Heart left ventricle (tissue), 16 donors: ENCODE measurements around the gene RNASE8. TPM values are rescaled to one million over a fixed set of nuclear protein-coding genes. Genes with fewer than 3 reads are reported as not detected.

ENCODE experiments used
- ATAC-seq, 4 donors: fragments of 200-7000 bp; cut with Tn5 transposase; one replicate each; pipeline ENCODE4 v1.9.1; 2020 to 2022; ENCODE audit warnings: moderate library complexity in 4 of 4, mild to moderate bottlenecking in 3 of 4, moderate number of reproducible peaks in 1 of 4
- DNase-seq, 5 donors: peaks; one replicate each; pipeline ENCODE4 v3.0.0-alpha.2; 2020
- H3K27ac ChIP-seq, 12 donors: fragments of 200-600 bp; sonication (generic) in 4 of 12; one replicate each; pipeline versions ENCODE4 v1.5.0 to v1.8.0; 2016 to 2022; ENCODE audit warnings: mild to moderate bottlenecking in 2 of 12
- H3K27me3 ChIP-seq, 9 donors: fragments of 200-600 bp; sonication (generic) in 2 of 9; one replicate each; pipeline versions ENCODE4 v1.5.1 to v1.8.0; 2016 to 2022; ENCODE audit warnings: mild to moderate bottlenecking in 3 of 9
- H3K36me3 ChIP-seq, 9 donors: fragments of 200-600 bp; sonication (generic) in 2 of 9; one replicate each; pipeline versions ENCODE4 v1.5.0 to v1.8.0; 2018 to 2022; ENCODE audit warnings: mild to moderate bottlenecking in 2 of 9
- H3K4me1 ChIP-seq, 12 donors: fragments of 200-600 bp; sonication (generic) in 4 of 12; one replicate each; pipeline versions ENCODE4 v1.5.0 to v1.8.0; 2016 to 2022; ENCODE audit warnings: mild to moderate bottlenecking in 3 of 12
- H3K4me3 ChIP-seq, 12 donors: fragments of 200-600 bp; sonication (generic) in 4 of 12; one replicate each; pipeline versions ENCODE4 v1.5.0 to v1.8.0; 2017 to 2022; ENCODE audit warnings: mild to moderate bottlenecking in 9 of 12, moderate library complexity in 4 of 12
- H3K9me3 ChIP-seq, 12 donors: fragments of 200-600 bp; sonication (generic) in 4 of 12; one replicate each; pipeline versions ENCODE4 v1.5.0 to v1.8.0; 2016 to 2022; ENCODE audit warnings: mild to moderate bottlenecking in 1 of 12
- POLR2A ChIP-seq, 2 donors: fragments of 450-650 bp; IDR thresholded peaks; one replicate each; pipeline ENCODE4 v1.6.1; 2017; ENCODE audit warnings: antibody characterized with exemption in 2 of 2, mild to moderate bottlenecking in 2 of 2, moderate library complexity in 2 of 2
- WGBS, 4 donors: extraction: QIAGEN DNeasy Blood & Tissue Kit in 2 of 4; methylation state at CpG; one replicate each; pipeline versions ENCODE4 v1.1.5 to v1.1.7; 2013 to 2018; 5-methylcytosine and 5-hydroxymethylcytosine counted together
- intact Hi-C, 10 donors: fragments of 100-400 bp; cut with DNase I; formaldehyde crosslinking; loops; one replicate each; pipeline versions ENCODE4 v1.11.1 to v1.14.2; 2022
- polyA plus RNA-seq, 2 donors: library from polyadenylated mRNA; stranded (reverse); fragments of 200-250 nt; gene quantifications; one replicate each; pipeline ENCODE4 v1.2.3, GENCODE V29; 2013
- total RNA-seq, 9 donors: library from RNA; depleted of rRNA in 2 of 9; stranded (reverse); fragments of >200 nt in 2 of 9; fragmentation: NEBNext Ultra II Directional in 3 of 9; extraction: Animal tissue kit (Norgen Biotek cat#: 25700) in 3 of 9; gene quantifications; one replicate each; pipeline versions ENCODE4 v1.1.0 to v1.2.4, GENCODE V29; 2016 to 2023
- TF ChIP-seq, protein P1 (sequence below), 12 donors: fragments of 200-600 bp; sonication (generic) in 4 of 12; IDR thresholded peaks; one replicate each; pipeline versions ENCODE4 v1.5.0 to v1.8.0; 2018 to 2022; ENCODE audit warnings: antibody characterized with exemption in 12 of 12, mild to moderate bottlenecking in 5 of 12
- donor health status: ischemic (EF 13 %, LVEDD 7.1; RV severe dilation, severe dysfunction).
- donor health status: healthy with polysubstance abuse.
- donor health status: DM: no; HTN: yes; CAD: no.
- donor health status: DM: no; HTN: no; CAD: no.
- donor health status: ischemic (EF 25% LVEDD 6.9; RV normal size, moderate dysfunction).
- donor health status: ischemic (EF 25% LVEDD 5.7; RV mildly dilated, moderate dysfunction).
- donor health status: healthy.
- donor health status: DM: yes; HTN: yes; CAD: no.
- donor health status: ischemic (EF 35%, LVEDD 5.7; RV mildly dilated, moderate dysfunction).
- donor health status: nonischemic (EF 11% LVEDD 7.7; RV severe dilation, severe dysfunction).
- donor health status: DM: yes; HTN: yes; CAD: no.
- donor health status: PGD.
- donor health status: ischemic (EF 29% LVEDD 5.4; RV normal size, mild dysfunction).
- donor health status: nonischemic (EF 23%, LVEDD 6.1; RV moderate dilation, normal function).

The RNASE8 gene
- total and polyA plus RNA-seq, 11 donors, result not detected

DNA sequence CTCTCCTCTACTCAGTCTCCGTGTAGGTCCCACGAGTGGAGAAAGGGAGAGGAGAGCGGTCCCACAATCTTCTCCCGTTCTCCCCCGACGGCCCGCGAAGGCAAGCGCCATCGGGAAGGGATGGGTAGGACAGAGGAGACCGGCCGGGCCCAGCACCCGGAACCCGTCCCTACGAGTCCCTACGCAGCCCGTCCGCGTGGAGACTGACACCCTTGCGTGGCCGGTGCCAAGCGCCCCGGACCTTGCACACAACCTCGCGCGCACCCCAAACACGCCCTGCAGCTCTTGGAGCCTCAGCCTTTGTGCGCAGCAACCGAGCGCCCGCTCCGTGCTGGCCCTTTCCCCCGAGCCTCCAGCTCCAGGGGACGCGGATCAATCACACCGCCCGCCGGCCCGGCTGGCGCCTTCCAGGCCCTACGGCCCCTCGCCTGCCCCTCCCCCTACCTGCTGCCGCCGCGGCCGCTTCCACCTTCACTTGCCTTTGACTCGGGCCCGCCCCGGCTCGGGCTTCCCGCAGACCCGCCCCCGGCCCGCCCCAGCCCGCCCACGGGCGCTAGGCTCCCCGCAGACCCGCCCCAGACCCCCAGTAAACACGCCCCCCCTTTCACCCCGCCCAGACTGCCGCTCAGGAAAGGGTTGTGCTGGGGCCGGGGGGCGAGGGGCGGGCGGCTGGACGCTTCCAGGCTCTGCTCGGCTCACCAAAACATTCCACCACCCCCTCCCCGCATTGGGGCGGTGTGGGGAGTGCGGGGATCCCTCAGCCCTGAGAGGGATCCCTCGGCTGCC, 32.8 kb upstream of the RNASE8 start, which contains the start of gene NDRG2:
Gene NDRG2, minus strand, starts transcription at position 477 of the 786 bp plus-strand sequence. CDS start 1,746 bp downstream, outside the sequence.
- WGBS, 4 donors, result 0 to 1% (median 1%) methylated on average over 28 to 72 of the region's 72 CpGs

GRCh38 chr14:21025371-21026273, 32.0 kb upstream of the RNASE8 start:
- peaks cover 0 to 7% (median 0%) of the 10 kb centered on the region in 9 donors for H3K27me3 ChIP-seq
- 2 to 12% (median 4%) methylated on average over 35 to 58 of the region's 58 CpGs for WGBS, 4 donors
- ATAC-seq, result peak; percentile 63 to 73 (median 68)
- intact Hi-C loops, result loop anchor here in 2 of 10 donors (1.0 kb wide), 1 partner anchor 14 kb away; no protein-coding TSS in a partner anchor
- TF ChIP-seq POLR2A (IDR thresholded peaks at IDR 0.05), result no peak
- TF ChIP-seq, protein P1, sequence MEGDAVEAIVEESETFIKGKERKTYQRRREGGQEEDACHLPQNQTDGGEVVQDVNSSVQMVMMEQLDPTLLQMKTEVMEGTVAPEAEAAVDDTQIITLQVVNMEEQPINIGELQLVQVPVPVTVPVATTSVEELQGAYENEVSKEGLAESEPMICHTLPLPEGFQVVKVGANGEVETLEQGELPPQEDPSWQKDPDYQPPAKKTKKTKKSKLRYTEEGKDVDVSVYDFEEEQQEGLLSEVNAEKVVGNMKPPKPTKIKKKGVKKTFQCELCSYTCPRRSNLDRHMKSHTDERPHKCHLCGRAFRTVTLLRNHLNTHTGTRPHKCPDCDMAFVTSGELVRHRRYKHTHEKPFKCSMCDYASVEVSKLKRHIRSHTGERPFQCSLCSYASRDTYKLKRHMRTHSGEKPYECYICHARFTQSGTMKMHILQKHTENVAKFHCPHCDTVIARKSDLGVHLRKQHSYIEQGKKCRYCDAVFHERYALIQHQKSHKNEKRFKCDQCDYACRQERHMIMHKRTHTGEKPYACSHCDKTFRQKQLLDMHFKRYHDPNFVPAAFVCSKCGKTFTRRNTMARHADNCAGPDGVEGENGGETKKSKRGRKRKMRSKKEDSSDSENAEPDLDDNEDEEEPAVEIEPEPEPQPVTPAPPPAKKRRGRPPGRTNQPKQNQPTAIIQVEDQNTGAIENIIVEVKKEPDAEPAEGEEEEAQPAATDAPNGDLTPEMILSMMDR (IDR thresholded peaks at IDR 0.05), result no peak
- DNase-seq, result peak; percentile 88 to 94 (median 92)
- peaks cover 0 to 23% (median 16%) of the 10 kb centered on the region in 9 donors for H3K36me3 ChIP-seq
- H3K9me3 ChIP-seq, result no peaks in the 10 kb centered on the region
- peak overlapping the region; percentile 66 to 98 (median 88) for H3K4me3 ChIP-seq
- H3K27ac ChIP-seq, result peak overlapping the region; percentile 82 to 100 (median 98)
- H3K4me1 ChIP-seq, result peaks cover 0 to 49% (median 30%) of the 10 kb centered on the region in 12 donors

More for the DNA sequence above, 32.8 kb upstream of the RNASE8 start, which contains the start of gene NDRG2:
- H3K4me3 ChIP-seq, result peak within 1 kb of the TSS; percentile 66 to 98 (median 88)
- H3K4me1 ChIP-seq, result peaks cover 0 to 49% (median 30%) of the 10 kb centered on the region in 12 donors
- no peaks in the 10 kb centered on the region for H3K9me3 ChIP-seq
- intact Hi-C loops, result loop anchor here in 3 of 10 donors (1.0 to 5.0 kb wide), 2 partner anchors 15 to 68 kb away; no protein-coding TSS in a partner anchor
- peaks cover 0 to 32% (median 24%) of the 10 kb centered on the region in 9 donors for H3K36me3 ChIP-seq
- peak within 1 kb of the TSS; percentile 82 to 100 (median 98) for H3K27ac ChIP-seq
- ATAC-seq, result peak; percentile 70 to 90 (median 84)
- DNase-seq, result peak; percentile 88 to 93 (median 90)
- peaks cover 0 to 7% (median 0%) of the 10 kb centered on the region in 9 donors for H3K27me3 ChIP-seq
- TF ChIP-seq, protein P1 (IDR thresholded peaks at IDR 0.05), result no peak
- TF ChIP-seq POLR2A (IDR thresholded peaks at IDR 0.05), result peak in 1 of 2 donors; percentile 74

- 50 to 62% (median 54%) methylated on average over 7 of the region's 7 CpGs for WGBS, 4 donors
- H3K4me3 ChIP-seq, result peak overlapping the region in 5 of 12 donors; percentile 82 to 98 (median 92)
- intact Hi-C loops, result no loop called here
- peak overlapping the region; percentile 82 to 100 (median 98) for H3K27ac ChIP-seq
- ATAC-seq, result no peak
- H3K27me3 ChIP-seq, result peaks cover 0 to 7% (median 0%) of the 10 kb centered on the region in 9 donors
- H3K9me3 ChIP-seq, result no peaks in the 10 kb centered on the region
- H3K4me1 ChIP-seq, result peaks cover 0 to 49% (median 30%) of the 10 kb centered on the region in 12 donors
- peaks cover 0 to 15% (median 8%) of the 10 kb centered on the region in 9 donors for H3K36me3 ChIP-seq
- peak in 1 of 5 donors; percentile 39 for DNase-seq
- TF ChIP-seq, protein P1 (IDR thresholded peaks at IDR 0.05), result no peak
- no peak for TF ChIP-seq POLR2A (IDR thresholded peaks at IDR 0.05)
These were observed 31.2 kb upstream of the RNASE8 start for GRCh38 chr14:21026274-21026987.
